Measurements from ENCODE around the gene DHCR7. TPM values are rescaled to one million over a fixed set of nuclear protein-coding genes. Genes with fewer than 3 reads are reported as not detected.

DHCR7 gene
- total RNA-seq, 1 experiment from 2014 or later: 211 TPM

DNA sequence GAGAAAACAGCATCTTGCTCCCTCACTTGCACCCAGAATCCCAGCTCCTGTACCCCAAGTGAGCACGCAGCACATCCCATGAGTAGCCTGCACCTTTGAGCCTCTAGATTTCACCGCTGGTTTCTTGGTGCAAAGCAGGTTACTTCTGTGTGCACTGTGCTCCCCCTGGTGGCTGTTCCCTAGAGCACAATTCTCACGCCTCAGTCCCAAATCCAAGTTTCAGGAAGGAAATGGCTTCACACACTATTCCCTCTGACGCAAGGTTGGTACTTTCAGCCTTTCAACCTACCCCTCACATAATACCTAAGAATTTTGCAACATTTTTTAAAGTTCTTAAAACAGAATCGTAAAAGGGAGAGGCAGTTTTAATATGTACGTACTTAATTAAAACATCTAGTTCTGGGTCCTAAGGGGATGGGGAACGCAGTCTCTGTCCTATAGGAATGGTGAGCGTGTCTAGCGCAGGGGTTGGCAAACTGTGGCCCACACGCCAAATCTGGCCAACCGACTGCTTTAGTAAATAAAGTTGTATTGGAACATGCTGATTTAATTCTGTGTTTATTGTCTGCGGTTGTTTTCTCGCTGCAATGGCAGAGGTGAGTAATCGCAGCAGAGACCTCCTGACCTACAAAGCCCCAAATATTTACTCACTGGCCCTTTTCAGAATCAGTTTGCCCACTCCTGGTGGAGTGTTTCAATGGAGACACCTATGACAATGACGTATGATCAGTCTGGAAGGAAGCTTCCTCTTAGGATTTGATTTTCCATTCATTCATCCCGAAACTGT is 27.5 kb downstream of the DHCR7 start:
- peak; percentile 63 for DNase-seq
- CTCF ChIA-PET: interaction anchor here (0.6 kb wide), 1 partner anchor 32 kb away, joined by 5 read pairs; no protein-coding TSS in a partner anchor
- intact Hi-C loops (cut with micrococcal nuclease; ENCODE audit: unreplicated experiment): no loop called here
- H3K9me3 Mint-ChIP-seq (ENCODE audit: low read depth, unreplicated experiment): no peaks in the 10 kb centered on the region
- H3K27me3 Mint-ChIP-seq (ENCODE audit: unreplicated experiment): peaks cover 13% of the 10 kb centered on the region
- no peaks in the 10 kb centered on the region for H3K36me3 Mint-ChIP-seq (ENCODE audit: insufficient read depth, unreplicated experiment)
- BruUV-seq (replicated peaks): no TSS peak
- H3K4me1 Mint-ChIP-seq (ENCODE audit: low read depth, unreplicated experiment): peaks cover 1% of the 10 kb centered on the region
- TF ChIP-seq CTCF (IDR thresholded peaks at IDR 0.05; ENCODE audit: unreplicated experiment): peak; percentile 72
- H3K27ac Mint-ChIP-seq (ENCODE audit: unreplicated experiment): no peak overlapping the region
- no peak overlapping the region for H3K4me3 Mint-ChIP-seq (ENCODE audit: low read depth, unreplicated experiment)

GRCh38 chr11:71418643-71419042 is 29.6 kb downstream of the DHCR7 start:
- H3K27me3 Mint-ChIP-seq (ENCODE audit: unreplicated experiment): peaks cover 33% of the 10 kb centered on the region
- H3K9me3 Mint-ChIP-seq (ENCODE audit: low read depth, unreplicated experiment): no peaks in the 10 kb centered on the region
- intact Hi-C loops (cut with micrococcal nuclease; ENCODE audit: unreplicated experiment): no loop called here
- no peak overlapping the region for H3K4me3 Mint-ChIP-seq (ENCODE audit: low read depth, unreplicated experiment)
- no peaks in the 10 kb centered on the region for H3K36me3 Mint-ChIP-seq (ENCODE audit: insufficient read depth, unreplicated experiment)
- CTCF ChIA-PET: interaction anchor here (0.7 to 1.3 kb wide), 2 partner anchors 11 to 18 kb away, joined by 3 to 5 read pairs; no protein-coding TSS in a partner anchor
- H3K4me1 Mint-ChIP-seq (ENCODE audit: low read depth, unreplicated experiment): no peaks in the 10 kb centered on the region
- DNase-seq: no peak
- no TSS peak for BruUV-seq (replicated peaks)
- no peak for TF ChIP-seq CTCF (IDR thresholded peaks at IDR 0.05; ENCODE audit: unreplicated experiment)
- no peak overlapping the region for H3K27ac Mint-ChIP-seq (ENCODE audit: unreplicated experiment)

DNA sequence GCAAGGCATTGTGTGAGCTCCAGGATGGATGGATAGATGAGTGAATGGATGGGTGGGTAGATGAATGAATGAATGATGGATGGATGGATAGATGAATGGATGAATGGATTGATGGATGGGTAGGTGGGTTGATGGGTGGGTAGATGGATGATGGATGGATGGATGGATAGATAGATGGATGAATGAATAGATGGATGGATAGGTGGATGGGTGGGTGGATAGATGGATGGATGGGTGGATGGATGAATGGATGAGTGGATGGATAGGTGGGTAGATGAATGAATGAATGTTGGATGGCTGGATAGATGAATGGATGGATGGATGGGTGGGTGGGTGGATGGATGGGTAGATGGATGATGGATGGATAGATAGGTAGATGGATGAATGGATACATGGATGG is 33.5 kb downstream of the DHCR7 start:
- intact Hi-C loops (cut with micrococcal nuclease; ENCODE audit: unreplicated experiment): no loop called here
- no peak for TF ChIP-seq CTCF (IDR thresholded peaks at IDR 0.05; ENCODE audit: unreplicated experiment)
- Mint-ChIP-seq H3K27ac (ENCODE audit: unreplicated experiment) (no peak overlapping the region), H3K4me1 (ENCODE audit: low read depth, unreplicated experiment) (no peaks in the 10 kb centered on the region), H3K4me3 (ENCODE audit: low read depth, unreplicated experiment) (no peak overlapping the region), H3K9me3 (ENCODE audit: low read depth, unreplicated experiment) (no peaks in the 10 kb centered on the region), H3K27me3 (ENCODE audit: unreplicated experiment) (peaks cover 64% of the 10 kb centered on the region), H3K36me3 (ENCODE audit: insufficient read depth, unreplicated experiment) (peaks cover 5% of the 10 kb centered on the region)
- CTCF ChIA-PET: no interaction called here
- BruUV-seq (replicated peaks): no TSS peak
- no peak for DNase-seq

- Mint-ChIP-seq H3K9me3 (ENCODE audit: low read depth, unreplicated experiment) (no peaks in the 10 kb centered on the region), H3K4me3 (ENCODE audit: low read depth, unreplicated experiment) (no peak overlapping the region), H3K27me3 (ENCODE audit: unreplicated experiment) (peaks cover 83% of the 10 kb centered on the region), H3K4me1 (ENCODE audit: low read depth, unreplicated experiment) (no peaks in the 10 kb centered on the region), H3K27ac (ENCODE audit: unreplicated experiment) (no peak overlapping the region), H3K36me3 (ENCODE audit: insufficient read depth, unreplicated experiment) (peaks cover 5% of the 10 kb centered on the region)
- no TSS peak for BruUV-seq (replicated peaks)
- intact Hi-C loops (cut with micrococcal nuclease; ENCODE audit: unreplicated experiment): no loop called here
- no peak for DNase-seq
- no peak for TF ChIP-seq CTCF (IDR thresholded peaks at IDR 0.05; ENCODE audit: unreplicated experiment)
- CTCF ChIA-PET: no interaction called here
These were observed 37.7 kb downstream of the DHCR7 start for GRCh38 chr11:71410363-71410966.
